ENCODE results near the gene COL7A1.
"Not testable (repeated sequence)": the region's sequence is repeated elsewhere in the genome, so short reads cannot be mapped to it uniquely, and the experiment has no call there.

DNA sequence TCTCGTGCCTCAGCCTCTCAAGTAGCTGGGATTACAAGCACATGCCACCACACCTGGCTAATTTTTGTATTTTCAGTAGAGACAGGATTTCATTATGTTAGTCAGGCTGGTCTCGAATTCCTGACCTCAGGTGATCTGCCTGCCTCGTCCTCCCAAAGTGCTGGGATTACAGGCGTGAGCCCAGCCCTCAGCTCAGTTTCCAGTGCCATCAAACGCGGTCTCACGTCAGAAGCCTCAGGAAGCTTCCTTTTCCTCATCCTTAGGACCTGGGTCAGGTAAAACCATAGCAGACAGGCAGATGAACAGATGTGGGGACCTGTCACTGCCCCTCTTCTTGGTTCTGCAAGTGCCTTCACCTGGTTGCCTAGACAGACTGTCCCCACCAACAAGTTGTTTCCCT is 43.5 kb downstream of the COL7A1 start:
- TF ChIP-seq YY1 (IDR thresholded peaks at IDR 0.05; ENCODE audit: insufficient read depth, insufficient read length); SUZ12 (IDR thresholded peaks at IDR 0.05; ENCODE audit: extremely low read depth, insufficient read depth, insufficient read length); ZNF274 (IDR thresholded peaks at IDR 0.05; ENCODE audit: low read depth, low read length): not testable (repeated sequence)
